Breast epithelium (tissue), 3 donors: ENCODE results near the gene INMT.

Source experiments
- POLR2A ChIP-seq: fragments of 450-650 bp; IDR thresholded peaks from one replicate; pipeline ENCODE4 v1.6.1; 2016; ENCODE audit warnings: antibody characterized with exemption, mild to moderate bottlenecking, moderate library complexity
- TF ChIP-seq, protein P1 (sequence below), 3 donors: fragments of 450-650 bp; IDR thresholded peaks; one replicate each; pipeline ENCODE4 v1.5.1; 2016 to 2017; ENCODE audit warnings: antibody characterized with exemption in 3 of 3, mild to moderate bottlenecking in 3 of 3, moderate library complexity in 3 of 3

DNA sequence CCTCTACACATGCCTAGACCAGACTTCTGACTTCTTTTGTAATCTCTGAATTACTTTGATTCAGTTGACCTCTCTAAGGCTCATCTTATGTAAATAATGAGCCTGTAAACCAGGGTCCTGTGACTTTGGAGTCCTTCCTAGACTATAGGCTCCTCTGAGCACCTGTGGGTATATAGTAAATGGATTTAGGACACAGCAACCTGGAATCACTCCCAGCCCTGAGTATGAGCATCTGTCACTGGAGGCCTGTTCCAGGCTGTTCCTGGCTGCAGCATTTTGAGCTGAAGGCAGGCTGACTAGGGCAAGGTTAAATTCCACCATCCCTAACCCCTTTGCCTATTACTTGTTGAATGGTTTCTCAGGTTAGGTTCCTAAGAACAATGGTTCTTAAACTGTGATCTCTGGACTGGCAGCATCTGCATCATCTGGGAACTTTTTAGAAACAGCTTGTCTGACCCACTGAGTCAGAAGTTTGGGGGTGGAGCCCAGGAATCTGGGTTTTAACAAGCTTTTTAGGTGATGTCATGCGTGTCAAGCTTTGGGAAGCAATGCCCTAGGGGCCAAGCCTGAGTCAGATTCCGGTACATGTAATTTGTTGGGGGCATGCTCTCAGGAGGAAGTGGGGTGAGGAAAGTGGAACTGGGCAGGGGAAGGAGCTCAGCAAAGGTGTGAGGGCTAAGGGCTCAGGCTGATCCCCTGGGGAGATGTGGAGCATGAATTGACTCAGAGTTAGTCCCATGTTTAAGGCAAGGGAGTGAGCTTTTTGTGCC lies 47.5 kb downstream of the INMT start:
- TF ChIP-seq POLR2A = no peak
- TF ChIP-seq, protein P1, sequence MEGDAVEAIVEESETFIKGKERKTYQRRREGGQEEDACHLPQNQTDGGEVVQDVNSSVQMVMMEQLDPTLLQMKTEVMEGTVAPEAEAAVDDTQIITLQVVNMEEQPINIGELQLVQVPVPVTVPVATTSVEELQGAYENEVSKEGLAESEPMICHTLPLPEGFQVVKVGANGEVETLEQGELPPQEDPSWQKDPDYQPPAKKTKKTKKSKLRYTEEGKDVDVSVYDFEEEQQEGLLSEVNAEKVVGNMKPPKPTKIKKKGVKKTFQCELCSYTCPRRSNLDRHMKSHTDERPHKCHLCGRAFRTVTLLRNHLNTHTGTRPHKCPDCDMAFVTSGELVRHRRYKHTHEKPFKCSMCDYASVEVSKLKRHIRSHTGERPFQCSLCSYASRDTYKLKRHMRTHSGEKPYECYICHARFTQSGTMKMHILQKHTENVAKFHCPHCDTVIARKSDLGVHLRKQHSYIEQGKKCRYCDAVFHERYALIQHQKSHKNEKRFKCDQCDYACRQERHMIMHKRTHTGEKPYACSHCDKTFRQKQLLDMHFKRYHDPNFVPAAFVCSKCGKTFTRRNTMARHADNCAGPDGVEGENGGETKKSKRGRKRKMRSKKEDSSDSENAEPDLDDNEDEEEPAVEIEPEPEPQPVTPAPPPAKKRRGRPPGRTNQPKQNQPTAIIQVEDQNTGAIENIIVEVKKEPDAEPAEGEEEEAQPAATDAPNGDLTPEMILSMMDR (IDR thresholded peaks at IDR 0.05) = no peak
